Peyer's patch (tissue), 4 donors: Measurements from ENCODE around the gene TXNDC15.

Experiments used
- CTCF ChIP-seq, 6 experiments: fragments of 450-650 bp in 4 of 6; fragments of 200-600 bp in 2 of 6; sonication (generic) in 1 of 6; IDR thresholded peaks; one replicate each; pipeline ENCODE4 v1.5.1; 2017 to 2019; ENCODE audit warnings: antibody characterized with exemption in 6 of 6, mild to moderate bottlenecking in 3 of 6, moderate library complexity in 1 of 6
- POLR2A ChIP-seq, 2 donors: fragments of 450-650 bp; IDR thresholded peaks; one replicate each; pipeline ENCODE4 v1.5.1; 2017; ENCODE audit warnings: antibody characterized with exemption in 2 of 2, mild to moderate bottlenecking in 2 of 2, moderate library complexity in 2 of 2

- TF ChIP-seq POLR2A (IDR thresholded peaks at IDR 0.05) = no peak
- TF ChIP-seq CTCF (IDR thresholded peaks at IDR 0.05) = no peak
Observed at GRCh38 chr5:134837530-134838181, 36.5 kb upstream of the TXNDC15 start.
